ENCODE measurements around the gene SRGAP3.
"Not testable (repeated sequence)": the region's sequence is repeated elsewhere in the genome, so short reads cannot be mapped to it uniquely, and the experiment has no call there.

Gene SRGAP3

DNA sequence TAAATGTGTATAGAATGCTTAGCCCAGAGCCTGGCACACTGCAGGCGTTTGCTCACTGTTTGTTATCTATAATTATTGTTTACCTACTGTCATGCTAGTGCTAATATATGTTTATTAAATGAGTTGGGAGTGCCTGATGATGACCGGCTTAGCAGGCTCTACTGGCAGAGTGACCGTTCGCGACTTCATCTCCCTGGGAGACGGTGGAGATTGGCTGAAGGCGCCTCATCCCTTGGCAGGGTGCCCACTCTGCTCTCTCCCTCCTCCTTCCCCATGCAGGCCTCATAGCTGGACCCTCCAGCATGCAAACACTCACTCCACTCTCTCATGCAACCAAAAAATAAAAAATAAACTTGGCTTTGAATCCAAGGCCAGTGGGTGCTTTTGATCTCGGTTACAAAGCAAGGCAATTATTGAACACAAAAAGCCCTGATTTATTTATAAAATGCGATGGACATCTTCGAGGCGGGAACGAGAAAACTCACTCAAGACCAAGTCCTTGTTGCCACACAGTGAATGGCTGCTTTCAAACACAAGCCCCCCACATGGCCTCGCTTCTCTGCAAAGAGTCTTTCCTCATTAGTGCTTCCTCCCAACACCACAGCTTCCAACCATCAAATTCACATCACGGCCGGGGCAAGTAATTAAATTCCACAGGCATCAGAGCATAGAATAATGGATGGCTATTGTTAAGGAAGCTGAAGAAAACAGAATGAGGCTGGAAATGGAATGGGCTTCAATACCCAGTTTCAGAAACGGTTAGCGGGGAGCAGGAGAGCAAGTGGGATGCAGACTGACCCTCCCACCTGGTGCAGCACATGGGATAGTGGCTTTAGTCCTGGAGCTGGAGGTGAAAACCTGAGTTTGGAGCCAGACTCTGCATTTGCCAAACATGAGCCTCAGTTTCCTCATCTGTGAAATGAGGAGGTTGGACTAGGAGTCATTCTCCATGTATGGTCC lies 150.4 kb downstream of the SRGAP3 start (continued):
- TF ChIP-seq ZC3H10 (CRISPR knock-in tag; IDR thresholded peaks at IDR 0.05) (no peak), ZNF70 (CRISPR knock-in tag; IDR thresholded peaks at IDR 0.05) (no peak), TCF4 (CRISPR knock-in tag; IDR thresholded peaks at IDR 0.05; ENCODE audit: borderline replicate concordance) (no peak), ISL1 (CRISPR knock-in tag; IDR thresholded peaks at IDR 0.05) (no peak), ZNF565 (CRISPR knock-in tag; conservative IDR thresholded peaks at IDR 0.05; ENCODE audit: low read depth) (no peak)

DNA sequence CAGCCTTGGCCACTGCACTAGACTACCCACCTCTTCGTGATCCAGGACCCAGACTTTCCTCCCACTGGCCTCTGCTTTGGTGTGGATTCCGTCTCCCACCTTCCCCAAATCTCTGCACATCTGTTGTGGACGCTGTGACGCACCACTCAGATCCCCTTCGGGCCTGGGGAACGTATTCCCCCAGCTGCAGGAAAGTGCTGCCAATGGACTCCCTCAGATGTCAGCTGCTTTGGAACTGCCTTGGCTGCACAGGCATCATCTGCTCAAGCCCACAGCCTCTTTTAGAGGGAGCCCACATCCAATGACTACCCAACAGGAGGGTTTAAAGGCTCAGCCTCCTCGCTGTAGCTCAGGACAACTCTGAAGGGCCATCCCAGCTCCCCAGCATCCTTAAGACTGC lies 152.0 kb downstream of the SRGAP3 start:
- ATAC-seq = no peak
- TF ChIP-seq PPARA (CRISPR knock-in tag; IDR thresholded peaks at IDR 0.05; ENCODE audit: borderline replicate concordance) = no peak
- TF ChIP-seq ESRRG (CRISPR knock-in tag; IDR thresholded peaks at IDR 0.05) = no peak

DNA sequence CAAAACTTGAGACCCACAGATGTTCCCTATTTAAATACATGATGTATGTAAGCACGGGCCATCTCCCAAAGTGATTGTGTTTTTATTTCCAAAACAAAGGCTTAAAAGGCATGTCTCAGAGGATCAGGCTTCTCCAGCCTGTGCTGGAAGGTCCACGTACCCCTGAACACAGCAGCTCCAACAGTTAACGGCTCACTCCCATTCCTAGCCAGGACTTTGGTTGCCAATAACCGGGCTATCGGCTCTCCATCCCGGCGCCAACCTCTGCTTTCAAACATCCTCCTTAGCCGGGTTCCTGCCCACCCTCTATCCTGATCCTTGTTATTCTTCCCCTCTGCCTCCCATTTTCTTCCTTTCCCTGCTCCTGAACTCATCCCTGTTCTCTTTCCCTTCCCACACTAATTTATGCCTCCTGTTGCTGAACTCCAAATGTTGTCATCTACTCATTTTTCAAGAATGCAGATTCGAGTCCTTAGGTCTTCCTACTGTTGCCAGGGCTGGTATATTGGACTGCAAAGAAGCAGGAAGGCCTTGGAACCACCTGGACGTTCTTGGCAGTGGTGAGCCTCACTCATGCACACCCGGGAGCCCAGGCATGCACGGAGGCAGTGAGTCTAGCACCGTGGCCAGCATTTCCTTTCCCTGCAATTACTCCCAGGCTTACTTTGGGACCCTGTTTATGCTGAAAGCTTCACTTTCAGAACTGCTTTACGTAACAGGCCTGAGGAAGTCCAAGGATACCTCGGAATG lies 157.8 kb downstream of the SRGAP3 start:
- no peak for ATAC-seq
- TF ChIP-seq TOX (CRISPR knock-in tag; IDR thresholded peaks at IDR 0.05; ENCODE audit: borderline replicate concordance) = no peak
- TF ChIP-seq, protein P1, sequence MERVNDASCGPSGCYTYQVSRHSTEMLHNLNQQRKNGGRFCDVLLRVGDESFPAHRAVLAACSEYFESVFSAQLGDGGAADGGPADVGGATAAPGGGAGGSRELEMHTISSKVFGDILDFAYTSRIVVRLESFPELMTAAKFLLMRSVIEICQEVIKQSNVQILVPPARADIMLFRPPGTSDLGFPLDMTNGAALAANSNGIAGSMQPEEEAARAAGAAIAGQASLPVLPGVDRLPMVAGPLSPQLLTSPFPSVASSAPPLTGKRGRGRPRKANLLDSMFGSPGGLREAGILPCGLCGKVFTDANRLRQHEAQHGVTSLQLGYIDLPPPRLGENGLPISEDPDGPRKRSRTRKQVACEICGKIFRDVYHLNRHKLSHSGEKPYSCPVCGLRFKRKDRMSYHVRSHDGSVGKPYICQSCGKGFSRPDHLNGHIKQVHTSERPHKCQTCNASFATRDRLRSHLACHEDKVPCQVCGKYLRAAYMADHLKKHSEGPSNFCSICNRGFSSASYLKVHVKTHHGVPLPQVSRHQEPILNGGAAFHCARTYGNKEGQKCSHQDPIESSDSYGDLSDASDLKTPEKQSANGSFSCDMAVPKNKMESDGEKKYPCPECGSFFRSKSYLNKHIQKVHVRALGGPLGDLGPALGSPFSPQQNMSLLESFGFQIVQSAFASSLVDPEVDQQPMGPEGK (CRISPR knock-in tag; IDR thresholded peaks at IDR 0.05; ENCODE audit: borderline replicate concordance) = no peak
- no peak for TF ChIP-seq ISL1 (CRISPR knock-in tag; IDR thresholded peaks at IDR 0.05)

DNA sequence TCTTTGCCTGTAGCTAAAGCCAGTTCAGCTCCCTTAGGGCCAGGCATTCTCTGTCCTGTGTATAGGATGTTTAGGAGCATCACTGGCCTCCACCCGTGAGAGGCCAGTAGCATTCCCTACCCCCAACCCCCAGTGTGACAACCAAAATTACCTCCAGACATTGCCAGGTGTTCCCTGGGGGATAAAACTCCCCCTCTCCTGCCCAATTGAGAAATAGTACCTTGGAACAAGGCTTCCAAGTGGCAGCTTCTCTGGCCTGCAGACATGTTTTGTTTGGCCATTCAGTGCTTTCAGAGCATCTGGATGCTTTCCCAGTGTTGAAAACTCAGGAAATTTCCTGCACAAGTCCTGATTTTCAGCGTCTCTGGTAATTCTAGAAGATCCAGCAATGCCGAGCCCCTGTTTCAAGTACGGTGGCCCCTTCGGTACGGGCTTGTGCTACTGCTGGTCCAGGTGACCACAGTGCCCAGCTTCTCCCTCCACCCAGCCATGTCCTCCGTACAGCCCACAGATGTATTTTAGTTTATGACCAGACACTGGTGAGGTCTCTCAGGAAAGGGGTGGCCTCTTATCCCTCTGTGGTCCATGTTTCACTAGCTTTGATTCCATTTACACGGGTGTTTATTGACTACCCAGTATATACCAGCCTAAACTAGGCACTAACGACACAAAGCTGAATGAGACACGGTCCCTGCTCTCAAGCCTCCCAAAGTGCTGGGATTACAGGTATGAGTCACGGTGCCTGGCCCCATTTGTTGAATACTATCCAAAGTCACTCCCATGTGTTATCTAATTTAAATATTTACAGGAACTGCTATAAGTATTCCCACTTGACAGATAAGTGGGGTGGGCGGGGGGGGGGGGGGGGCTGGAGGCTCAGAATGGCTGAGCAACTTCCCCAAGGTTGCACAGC lies 160.7 kb downstream of the SRGAP3 start:
- peak; percentile 21; the same call in 2 of the 3 replicates for ATAC-seq
- no peak for TF ChIP-seq BACH2 (CRISPR knock-in tag; IDR thresholded peaks at IDR 0.05; ENCODE audit: borderline replicate concordance)
- 0 out of 2 replicates have a peak, but pooled peaks have one; percentile 11 for TF ChIP-seq ZNF70 (CRISPR knock-in tag; IDR thresholded peaks at IDR 0.05)

DNA sequence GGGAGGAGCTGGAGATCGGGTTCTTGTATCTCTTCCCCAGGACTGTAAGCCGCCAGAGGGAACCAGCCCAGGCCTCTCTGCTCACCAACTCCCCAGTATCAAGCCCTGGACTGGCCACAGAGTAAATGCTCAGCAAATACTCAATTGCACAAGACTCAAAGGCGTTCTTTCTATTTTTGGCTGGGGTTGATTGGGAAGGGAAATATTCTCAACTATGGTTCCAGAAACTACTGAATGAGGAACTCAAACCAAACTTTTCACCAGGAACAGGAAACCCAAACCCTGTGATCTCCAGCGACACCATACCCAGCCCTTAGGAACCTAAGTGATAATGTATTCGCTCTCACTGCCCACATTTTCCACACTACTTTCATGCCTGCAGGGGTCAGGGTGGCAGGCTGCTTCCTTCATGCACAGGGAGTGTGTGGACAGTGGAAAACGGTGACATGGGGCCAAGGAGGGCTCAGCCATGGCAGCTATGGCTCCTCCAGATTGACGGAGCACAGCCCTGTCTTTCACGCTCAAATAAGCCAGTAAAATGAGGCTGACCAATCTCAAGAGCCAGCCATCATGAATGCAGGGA lies 161.5 kb downstream of the SRGAP3 start:
- no peak for ATAC-seq
- TF ChIP-seq ZNF565 (CRISPR knock-in tag; conservative IDR thresholded peaks at IDR 0.05; ENCODE audit: low read depth) (no peak), TOX (CRISPR knock-in tag; IDR thresholded peaks at IDR 0.05; ENCODE audit: borderline replicate concordance) (no peak), ZFP30 (CRISPR knock-in tag; IDR thresholded peaks at IDR 0.05) (no peak), SNAI2 (CRISPR knock-in tag; IDR thresholded peaks at IDR 0.05) (no peak), ZNF70 (CRISPR knock-in tag; IDR thresholded peaks at IDR 0.05) (no peak)

DNA sequence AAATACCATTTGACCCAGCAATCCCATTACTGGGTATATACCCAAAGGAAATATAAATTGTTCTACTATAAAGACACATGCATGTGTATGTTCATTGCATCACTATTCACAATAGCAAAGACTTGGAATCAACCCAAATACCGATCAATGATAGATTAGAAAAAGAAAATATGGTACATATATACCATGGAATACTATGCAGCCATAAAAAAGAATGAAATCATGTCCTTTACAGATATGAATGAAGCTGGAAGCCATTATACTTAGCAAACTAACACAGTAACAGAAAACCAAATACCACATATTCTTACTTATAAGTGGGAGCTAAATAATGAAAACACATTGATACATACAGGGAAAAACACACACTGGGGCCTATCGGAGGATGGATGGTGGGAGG lies 164.0 kb downstream of the SRGAP3 start:
- peak; percentile 66 for TF ChIP-seq ZNF8 (CRISPR knock-in tag; IDR thresholded peaks at IDR 0.05)
- ATAC-seq = not testable (repeated sequence)

DNA sequence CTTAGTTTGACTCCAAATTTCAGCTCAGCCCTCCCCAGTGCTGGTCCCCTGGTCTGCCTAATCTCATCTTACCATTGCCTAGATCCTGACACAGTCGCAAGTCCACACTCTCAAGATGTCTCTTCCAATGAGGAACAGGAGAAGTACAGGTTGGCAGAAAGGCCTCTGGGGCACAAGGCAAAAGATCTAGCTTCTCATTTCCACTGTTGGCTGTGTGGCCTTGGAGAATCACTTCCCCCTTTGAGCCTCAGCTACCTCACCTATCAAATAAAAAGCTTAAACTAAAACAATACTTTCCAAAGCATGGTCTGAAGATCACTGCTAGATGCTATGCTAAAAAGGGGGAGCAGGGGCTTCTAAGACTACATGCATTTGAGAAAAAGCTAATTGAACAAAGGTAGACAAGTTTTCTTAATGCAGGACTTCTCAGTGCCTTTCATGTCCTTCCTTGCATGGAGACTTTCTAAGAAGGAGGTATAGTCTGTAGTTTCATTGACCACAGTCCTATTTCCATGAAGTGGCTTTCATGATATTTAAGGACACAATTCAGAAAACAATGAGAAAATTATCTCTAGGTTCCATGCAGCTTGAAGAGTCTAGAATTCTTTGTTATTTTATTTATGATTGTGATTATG lies 168.1 kb downstream of the SRGAP3 start:
- no peak for ATAC-seq
- TF ChIP-seq OSR1 (CRISPR knock-in tag; IDR thresholded peaks at IDR 0.05) = no peak
- TF ChIP-seq, protein P1 (CRISPR knock-in tag; IDR thresholded peaks at IDR 0.05; ENCODE audit: borderline replicate concordance) = no peak
- TF ChIP-seq CSDC2 (CRISPR knock-in tag; IDR thresholded peaks at IDR 0.05) = no peak
- no peak for TF ChIP-seq TOX (CRISPR knock-in tag; IDR thresholded peaks at IDR 0.05; ENCODE audit: borderline replicate concordance)
- TF ChIP-seq ZFP30 (CRISPR knock-in tag; IDR thresholded peaks at IDR 0.05) = no peak
- TF ChIP-seq GLIS3 (CRISPR knock-in tag; IDR thresholded peaks at IDR 0.05) = no peak
- TF ChIP-seq ZFP3 (CRISPR knock-in tag; IDR thresholded peaks at IDR 0.05) = no peak
- TF ChIP-seq, protein P2, sequence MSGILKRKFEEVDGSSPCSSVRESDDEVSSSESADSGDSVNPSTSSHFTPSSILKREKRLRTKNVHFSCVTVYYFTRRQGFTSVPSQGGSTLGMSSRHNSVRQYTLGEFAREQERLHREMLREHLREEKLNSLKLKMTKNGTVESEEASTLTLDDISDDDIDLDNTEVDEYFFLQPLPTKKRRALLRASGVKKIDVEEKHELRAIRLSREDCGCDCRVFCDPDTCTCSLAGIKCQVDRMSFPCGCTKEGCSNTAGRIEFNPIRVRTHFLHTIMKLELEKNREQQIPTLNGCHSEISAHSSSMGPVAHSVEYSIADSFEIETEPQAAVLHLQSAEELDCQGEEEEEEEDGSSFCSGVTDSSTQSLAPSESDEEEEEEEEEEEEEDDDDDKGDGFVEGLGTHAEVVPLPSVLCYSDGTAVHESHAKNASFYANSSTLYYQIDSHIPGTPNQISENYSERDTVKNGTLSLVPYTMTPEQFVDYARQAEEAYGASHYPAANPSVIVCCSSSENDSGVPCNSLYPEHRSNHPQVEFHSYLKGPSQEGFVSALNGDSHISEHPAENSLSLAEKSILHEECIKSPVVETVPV (CRISPR knock-in tag; IDR thresholded peaks at IDR 0.05) = no peak
- TF ChIP-seq SNAI2 (CRISPR knock-in tag; IDR thresholded peaks at IDR 0.05) = no peak
- TF ChIP-seq, protein P3, sequence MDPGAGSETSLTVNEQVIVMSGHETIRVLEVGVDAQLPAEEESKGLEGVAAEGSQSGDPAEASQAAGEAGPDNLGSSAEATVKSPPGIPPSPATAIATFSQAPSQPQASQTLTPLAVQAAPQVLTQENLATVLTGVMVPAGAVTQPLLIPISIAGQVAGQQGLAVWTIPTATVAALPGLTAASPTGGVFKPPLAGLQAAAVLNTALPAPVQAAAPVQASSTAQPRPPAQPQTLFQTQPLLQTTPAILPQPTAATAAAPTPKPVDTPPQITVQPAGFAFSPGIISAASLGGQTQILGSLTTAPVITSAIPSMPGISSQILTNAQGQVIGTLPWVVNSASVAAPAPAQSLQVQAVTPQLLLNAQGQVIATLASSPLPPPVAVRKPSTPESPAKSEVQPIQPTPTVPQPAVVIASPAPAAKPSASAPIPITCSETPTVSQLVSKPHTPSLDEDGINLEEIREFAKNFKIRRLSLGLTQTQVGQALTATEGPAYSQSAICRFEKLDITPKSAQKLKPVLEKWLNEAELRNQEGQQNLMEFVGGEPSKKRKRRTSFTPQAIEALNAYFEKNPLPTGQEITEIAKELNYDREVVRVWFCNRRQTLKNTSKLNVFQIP (CRISPR knock-in tag; IDR thresholded peaks at IDR 0.05; ENCODE audit: borderline replicate concordance, low read depth) = no peak
- no peak for TF ChIP-seq ZNF70 (CRISPR knock-in tag; IDR thresholded peaks at IDR 0.05)
- no peak for TF ChIP-seq RARB (CRISPR knock-in tag; IDR thresholded peaks at IDR 0.05)
